RWPE2 (cell line): ENCODE results near the gene KLK15.

Source experiments
- ATAC-seq: fragments of 200-7000 bp; cut with Tn5 transposase; 3 replicates; pipeline ENCODE4 v1.9.1; 2021; ENCODE audit warnings: low read depth
- DNase-seq: peaks from one replicate; pipeline ENCODE4 v3.0.0-alpha.2; 2020; ENCODE audit warnings: low spot score
- H3K27ac ChIP-seq: fragments of 450-650 bp; 2 replicates; pipeline ENCODE4 v1.5.1; 2017; ENCODE audit warnings: mild to moderate bottlenecking; ENCODE audit not compliant: poor library complexity, severe bottlenecking
- H3K27me3 ChIP-seq: fragments of 250-450 bp; sonication (Bioruptor Pico); 2 replicates; pipeline ENCODE4 v1.5.1; 2021; ENCODE audit warnings: mild to moderate bottlenecking, moderate library complexity; ENCODE audit not compliant: insufficient read depth, poor library complexity, severe bottlenecking
- H3K36me3 ChIP-seq: fragments of 250-450 bp; sonication (Bioruptor Pico); 2 replicates; pipeline ENCODE4 v1.5.1; 2020; ENCODE audit warnings: low read depth, mild to moderate bottlenecking, moderate library complexity
- H3K4me1 ChIP-seq: fragments of 250-450 bp; sonication (Bioruptor Pico); 2 replicates; pipeline ENCODE4 v1.5.1; 2021; ENCODE audit warnings: mild to moderate bottlenecking, moderate library complexity; ENCODE audit not compliant: insufficient read depth, poor library complexity, severe bottlenecking
- H3K4me3 ChIP-seq: fragments of 250-450 bp; sonication (Bioruptor Pico); 2 replicates; pipeline ENCODE4 v1.5.1; 2021; ENCODE audit warnings: mild to moderate bottlenecking, moderate library complexity; ENCODE audit not compliant: severe bottlenecking
- H3K9me3 ChIP-seq: fragments of 250-450 bp; sonication (Bioruptor Pico); 2 replicates; pipeline ENCODE4 v1.5.1; 2021; ENCODE audit warnings: mild to moderate bottlenecking, moderate library complexity; ENCODE audit not compliant: severe bottlenecking
- CTCF ChIP-seq: fragments of 450-650 bp; IDR thresholded peaks from one replicate; pipeline ENCODE4 v1.5.1; 2017; ENCODE audit warnings: mild to moderate bottlenecking, moderate library complexity; ENCODE audit not compliant: poor library complexity, severe bottlenecking

KLK15 gene

DNA sequence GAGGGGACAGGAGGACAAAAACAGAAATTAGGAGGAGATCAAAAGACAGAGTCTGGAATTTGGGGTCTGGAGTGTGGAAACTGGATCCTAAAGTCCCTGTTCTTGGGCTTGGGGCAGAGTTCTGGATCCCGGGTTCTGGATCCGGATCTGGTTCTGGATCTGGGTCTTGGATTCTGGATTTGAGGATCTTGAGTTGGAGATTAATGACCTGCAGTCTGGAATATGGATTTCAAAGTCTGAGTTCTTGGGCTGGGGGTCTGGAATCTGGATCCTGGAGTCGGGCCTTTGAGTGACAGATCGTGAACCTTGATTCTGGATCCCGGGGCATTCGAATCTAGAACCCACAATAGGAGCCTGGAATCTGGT is 411 bp upstream of the KLK15 start:
- H3K27me3 ChIP-seq = no peaks in the 10 kb centered on the region
- peaks cover 3% of the 10 kb centered on the region for H3K4me1 ChIP-seq
- H3K4me3 ChIP-seq = no peak overlapping the region
- ATAC-seq = no peak
- no peaks in the 10 kb centered on the region for H3K9me3 ChIP-seq
- H3K36me3 ChIP-seq = no peaks in the 10 kb centered on the region
- no peak overlapping the region for H3K27ac ChIP-seq
- DNase-seq = no peak
- TF ChIP-seq CTCF = no peak

DNA sequence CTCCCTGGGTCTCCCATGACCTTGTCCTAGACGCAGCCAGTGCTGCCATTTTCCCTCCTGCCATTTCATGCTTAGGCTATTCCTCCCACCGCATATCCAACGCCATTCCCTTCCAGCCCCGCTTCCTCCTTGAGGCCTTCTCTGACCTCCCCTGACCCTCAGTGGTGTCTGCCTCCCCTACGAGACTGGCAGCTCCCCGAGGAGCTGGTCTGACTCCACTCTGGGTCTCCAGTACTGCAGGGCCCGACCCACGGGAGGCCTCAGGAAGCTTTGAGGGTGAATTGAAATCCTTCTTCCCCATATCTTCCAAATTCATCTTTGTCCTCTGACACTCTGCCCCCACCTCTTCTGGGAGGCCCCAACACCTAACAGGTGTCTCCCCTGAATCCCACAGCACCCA is 708 bp downstream of the KLK15 start:
- no peak overlapping the region for H3K27ac ChIP-seq
- H3K4me3 ChIP-seq = no peak overlapping the region
- ATAC-seq = no peak
- no peak for TF ChIP-seq CTCF
- no peaks in the 10 kb centered on the region for H3K36me3 ChIP-seq
- H3K4me1 ChIP-seq = peaks cover 3% of the 10 kb centered on the region
- no peaks in the 10 kb centered on the region for H3K9me3 ChIP-seq
- no peaks in the 10 kb centered on the region for H3K27me3 ChIP-seq
- no peak for DNase-seq

GRCh38 chr19:50831026-50831396 is 2.4 kb downstream of the KLK15 start:
- Histone ChIP-seq H3K9me3 (no peaks in the 10 kb centered on the region), H3K27me3 (no peaks in the 10 kb centered on the region), H3K4me3 (no peak overlapping the region), H3K36me3 (no peaks in the 10 kb centered on the region), H3K4me1 (peaks cover 3% of the 10 kb centered on the region), H3K27ac (no peak overlapping the region)
- no peak for TF ChIP-seq CTCF
- ATAC-seq = no peak
- DNase-seq = no peak

DNA sequence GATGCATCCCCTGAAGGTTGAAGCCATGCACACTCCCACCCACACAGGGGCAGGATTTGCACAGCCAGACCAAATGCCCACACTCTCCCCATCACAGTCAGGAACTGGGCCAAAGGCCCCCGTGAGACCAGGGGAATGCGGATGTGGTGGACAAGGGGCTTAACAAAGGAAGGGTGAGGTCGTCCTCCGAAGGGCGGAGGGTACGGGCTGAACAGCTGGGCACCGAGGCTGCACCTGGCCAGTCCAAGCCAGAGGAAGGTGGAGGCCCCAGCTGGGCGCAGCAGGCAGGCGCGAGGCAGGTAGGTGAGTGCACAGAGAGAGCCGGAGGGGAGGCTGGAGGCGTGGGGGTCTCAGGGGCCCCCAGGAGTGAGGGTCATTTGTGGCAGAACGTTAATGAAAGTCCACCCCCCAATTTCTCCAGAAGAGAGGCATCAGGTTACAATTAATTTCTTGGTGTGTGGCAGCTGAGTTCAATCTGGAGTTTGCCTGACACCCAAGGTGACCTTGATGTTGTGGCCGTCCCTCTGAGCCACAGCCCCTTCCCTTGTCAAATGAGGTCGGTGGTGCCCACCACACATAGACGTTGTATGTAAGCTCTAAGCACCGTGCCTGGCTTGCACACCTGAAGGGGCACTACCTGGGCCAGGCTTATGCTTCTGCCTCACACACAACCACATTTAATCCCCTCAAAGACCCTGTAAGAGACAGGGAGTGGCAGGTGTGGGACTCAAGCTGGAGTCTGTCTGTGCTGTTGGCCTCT is 2.9 kb downstream of the KLK15 start:
- no peak for TF ChIP-seq CTCF
- Histone ChIP-seq H3K4me1 (peaks cover 3% of the 10 kb centered on the region), H3K36me3 (no peaks in the 10 kb centered on the region), H3K9me3 (no peaks in the 10 kb centered on the region), H3K27me3 (no peaks in the 10 kb centered on the region), H3K27ac (no peak overlapping the region), H3K4me3 (no peak overlapping the region)
- DNase-seq (no peak), ATAC-seq (no peak)

DNA sequence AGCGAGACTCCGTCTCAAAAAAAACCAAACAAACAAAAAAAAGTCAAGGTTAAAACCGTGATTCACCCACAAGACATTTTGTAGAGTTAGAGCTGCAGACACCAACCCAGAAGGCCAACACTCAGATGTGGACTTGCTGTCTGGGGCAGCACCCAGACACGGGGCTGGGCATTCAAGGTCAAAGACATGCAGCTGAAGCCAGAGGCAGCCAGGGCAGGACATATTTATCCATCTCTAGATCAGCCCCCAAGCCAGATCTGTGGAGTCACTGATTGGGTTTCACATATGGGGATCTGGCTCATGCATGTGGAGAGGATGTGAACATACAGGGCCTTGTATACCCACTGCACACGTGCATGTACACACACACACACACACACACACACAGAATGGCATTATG is 3.6 kb downstream of the KLK15 start:
- DNase-seq (no peak), ATAC-seq (no peak)
- Histone ChIP-seq H3K4me1 (no peaks in the 10 kb centered on the region), H3K36me3 (no peaks in the 10 kb centered on the region), H3K9me3 (no peaks in the 10 kb centered on the region), H3K4me3 (no peak overlapping the region), H3K27ac (no peak overlapping the region), H3K27me3 (no peaks in the 10 kb centered on the region)
- no peak for TF ChIP-seq CTCF
